K562 (cell line): Measurements from ENCODE around the gene ATM. TPM values are rescaled to one million over a fixed set of nuclear protein-coding genes. Genes with fewer than 3 reads are reported as not detected.

ENCODE experiments used
- ATAC-seq: fragments of 200-7000 bp; cut with Tn5 transposase; 3 replicates; pipeline ENCODE4 v1.9.1; 2020; ENCODE audit warnings: moderate library complexity
- BruUV-seq: library from RNA; stranded (reverse); fragments of 400-500 nt; replicated peaks from 2 replicates; lab custom pipeline; 2021; lab: Mats Ljungman, UMichigan
- CTCF ChIA-PET: fragments of 300-600 bp; formaldehyde crosslinking; extraction: SDS; loops from one replicate; lab custom pipeline; 2021; ENCODE audit warnings: low intra/inter-chr PET ratio; lab: Yijun Ruan, JAX
- POLR2A ChIA-PET: fragments of 300-600, 350-650 bp; sonication (Branson Sonifier 250); formaldehyde crosslinking; extraction: SDS; loops from one replicate; lab custom pipeline; 2021; ENCODE audit warnings: antibody characterized with exemption, inconsistent platforms; lab: Yijun Ruan, JAX
- DNase-seq, 4 experiments: peaks; one replicate each; pipeline versions ENCODE4 v3.0.0 to v3.0.0-alpha.2; 2011 to 2018; ENCODE audit warnings: low spot score in 3 of 4, mixed read lengths in 3 of 4; ENCODE audit errors: extremely low read depth in 1 of 4
- FAIRE-seq: peaks from 2 replicates; lab custom pipeline; 2011; peaks lifted over from hg19 to GRCh38; lab: Jason Lieb, UNC
- H2AFZ ChIP-seq: 2 replicates; pipeline ENCODE4 v1.6.0; 2011; ENCODE audit warnings: low read depth, low read length, control low read depth, inconsistent platforms
- H3K27ac ChIP-seq: fragments of 200-600 bp; 3 replicates; pipeline ENCODE4 v1.8.0; 2011; ENCODE audit warnings: low read depth, mild to moderate bottlenecking, control low read depth, inconsistent platforms, low read length, moderate library complexity, mixed read lengths; ENCODE audit errors: extremely low read depth
- H3K27me3 ChIP-seq, 2 experiments: fragments of 300-600 bp in 1 of 2; 2 replicates in 1 of 2; 3 replicates in 1 of 2; pipeline versions ENCODE4 v1.6.0 to v1.8.0; 2011; ENCODE audit warnings: inconsistent platforms in 2 of 2, low read length in 2 of 2, mild to moderate bottlenecking in 1 of 2, mixed read lengths in 1 of 2, moderate library complexity in 1 of 2; ENCODE audit not compliant: control insufficient read depth in 2 of 2, insufficient read depth in 2 of 2
- H3K36me3 ChIP-seq: fragments of 300-600 bp; 3 replicates; pipeline ENCODE4 v1.8.0; 2011; ENCODE audit warnings: mild to moderate bottlenecking, low read length, inconsistent platforms; ENCODE audit not compliant: control insufficient read depth, insufficient read depth
- H3K4me1 ChIP-seq, 2 experiments: fragments of 200-600 bp in 1 of 2; replicated peaks in 1 of 2; 2 replicates in 1 of 2; 3 replicates in 1 of 2; pipeline versions ENCODE4 v1.5.1 to v1.8.0; 2011; ENCODE audit warnings: inconsistent platforms in 2 of 2, low read length in 2 of 2, mild to moderate bottlenecking in 1 of 2, mixed read lengths in 1 of 2, moderate library complexity in 1 of 2; ENCODE audit not compliant: control insufficient read depth in 2 of 2, insufficient read depth in 2 of 2
- H3K4me2 ChIP-seq: 2 replicates; pipeline ENCODE4 v1.6.1; 2011; ENCODE audit warnings: low read length, control low read depth, inconsistent platforms, mixed read lengths; ENCODE audit not compliant: insufficient read depth
- H3K4me3 ChIP-seq: fragments of 200-600 bp; sonication (generic), shearing (Covaris generic); 2 replicates; pipeline ENCODE4 v1.5.1; 2016; ENCODE audit warnings: control low read depth, inconsistent platforms
- H3K79me2 ChIP-seq: fragments of 200-600 bp; 3 replicates; pipeline ENCODE4 v1.8.0; 2011; ENCODE audit warnings: low read length, inconsistent platforms; ENCODE audit not compliant: control insufficient read depth, insufficient read depth
- H3K9ac ChIP-seq, 2 experiments: 2 replicates each; pipeline versions ENCODE4 v1.6.0 to v1.6.1; 2011; ENCODE audit warnings: low read depth in 2 of 2, low read length in 2 of 2, control low read depth in 1 of 2, inconsistent platforms in 1 of 2, mild to moderate bottlenecking in 1 of 2, mixed read lengths in 1 of 2; ENCODE audit not compliant: insufficient read depth in 1 of 2
- H3K9me1 ChIP-seq: one replicate; pipeline ENCODE4 v1.6.0; 2011; ENCODE audit warnings: inconsistent platforms, mild to moderate bottlenecking, low read length, moderate library complexity; ENCODE audit not compliant: control insufficient read depth, insufficient read depth
- H3K9me3 ChIP-seq: replicated peaks from 2 replicates; pipeline ENCODE4 v1.5.1; 2011; ENCODE audit warnings: low read depth, low read length, inconsistent platforms; ENCODE audit not compliant: control insufficient read depth, insufficient read depth
- H4K20me1 ChIP-seq: replicated peaks from 2 replicates; pipeline ENCODE4 v1.6.1; 2011; ENCODE audit warnings: low read length, inconsistent platforms, mixed read lengths; ENCODE audit not compliant: control insufficient read depth, insufficient read depth
- SFPQ ChIP-seq: fragments of 200-400 bp; formaldehyde crosslinking; IDR thresholded peaks from 2 replicates; pipeline ENCODE4 v1.6.1; 2017; ENCODE audit warnings: mild to moderate bottlenecking, low read depth, low read length, moderate library complexity
- ZNF445 ChIP-seq: fragments of 250-450 bp; sonication (Bioruptor Pico); IDR thresholded peaks from 2 replicates; pipeline ENCODE4 v1.4.0; 2020; ENCODE audit warnings: low read depth, mild to moderate bottlenecking, moderate library complexity
- WGBS: fragments of 100-300 bp; shearing (Covaris generic); methylation state at CpG from one replicate; pipeline ENCODE4 v1.1.6; 2016; ENCODE audit warnings: low coverage, mixed read lengths; ENCODE audit not compliant: insufficient coverage; ENCODE audit errors: missing lambda C conversion rate; 5-methylcytosine and 5-hydroxymethylcytosine counted together
- in situ Hi-C: fragments of 300-500 bp; cut with MboI; formaldehyde crosslinking; loops from 4 replicates; pipeline ENCODE4 v1.15.0; 2018; ENCODE audit warnings: inconsistent platforms, mixed read lengths
- intact Hi-C: fragments of 100-400 bp; cut with micrococcal nuclease; formaldehyde crosslinking; loops from 2 replicates; pipeline ENCODE4 v1.14.2; 2022
- polyA plus RNA-seq, 8 experiments: library from polyadenylated mRNA; depleted of rRNA in 4 of 8; stranded (reverse) in 5 of 8; unstranded in 3 of 8; fragments of >200 nt; fragmentation: Nextera tagmentation in 2 of 8; fragmentation: Illumina TruSeq in 1 of 8; extraction: Ambion mirVana in 2 of 8; extraction: Trizol in 1 of 8; gene quantifications; 2 replicates each; pipeline versions ENCODE4 v1.2.1 to v1.2.3, GENCODE V29; 2011 to 2014; ENCODE audit warnings: inconsistent platforms in 1 of 8, missing spikeins in 1 of 8
- total RNA-seq, 7 experiments: library from RNA; depleted of rRNA in 6 of 7; stranded (reverse); fragments of >200 nt in 6 of 7; fragmentation: Illumina TruSeq in 2 of 7; extraction: Trizol in 2 of 7; gene quantifications; 2 replicates each; pipeline versions ENCODE4 v1.2.1 to v1.2.3, GENCODE V29; 2011 to 2021; ENCODE audit warnings: low replicate concordance in 1 of 7
- TF ChIP-seq, protein P1 (sequence below): fragments of 250-450 bp; sonication (Bioruptor Pico); IDR thresholded peaks from 2 replicates; pipeline ENCODE4 v1.4.0; 2020; ENCODE audit warnings: mild to moderate bottlenecking, moderate library complexity, borderline replicate concordance

ATM gene
- total and polyA plus RNA-seq, 9 of the 15 experiments (the other 6 are each of a cell fraction or from before 2014, with no cell fraction given), result 8.3 to 46.8 (median 26.2) TPM

GRCh38 chr11:108193725-108194124, 29.1 kb upstream of the ATM start (continued):
- TF ChIP-seq, protein P1, sequence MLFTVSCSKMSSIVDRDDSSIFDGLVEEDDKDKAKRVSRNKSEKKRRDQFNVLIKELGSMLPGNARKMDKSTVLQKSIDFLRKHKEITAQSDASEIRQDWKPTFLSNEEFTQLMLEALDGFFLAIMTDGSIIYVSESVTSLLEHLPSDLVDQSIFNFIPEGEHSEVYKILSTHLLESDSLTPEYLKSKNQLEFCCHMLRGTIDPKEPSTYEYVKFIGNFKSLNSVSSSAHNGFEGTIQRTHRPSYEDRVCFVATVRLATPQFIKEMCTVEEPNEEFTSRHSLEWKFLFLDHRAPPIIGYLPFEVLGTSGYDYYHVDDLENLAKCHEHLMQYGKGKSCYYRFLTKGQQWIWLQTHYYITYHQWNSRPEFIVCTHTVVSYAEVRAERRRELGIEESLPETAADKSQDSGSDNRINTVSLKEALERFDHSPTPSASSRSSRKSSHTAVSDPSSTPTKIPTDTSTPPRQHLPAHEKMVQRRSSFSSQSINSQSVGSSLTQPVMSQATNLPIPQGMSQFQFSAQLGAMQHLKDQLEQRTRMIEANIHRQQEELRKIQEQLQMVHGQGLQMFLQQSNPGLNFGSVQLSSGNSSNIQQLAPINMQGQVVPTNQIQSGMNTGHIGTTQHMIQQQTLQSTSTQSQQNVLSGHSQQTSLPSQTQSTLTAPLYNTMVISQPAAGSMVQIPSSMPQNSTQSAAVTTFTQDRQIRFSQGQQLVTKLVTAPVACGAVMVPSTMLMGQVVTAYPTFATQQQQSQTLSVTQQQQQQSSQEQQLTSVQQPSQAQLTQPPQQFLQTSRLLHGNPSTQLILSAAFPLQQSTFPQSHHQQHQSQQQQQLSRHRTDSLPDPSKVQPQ (CRISPR knock-in tag), result no peak
- TF ChIP-seq SFPQ, result no peak

DNA sequence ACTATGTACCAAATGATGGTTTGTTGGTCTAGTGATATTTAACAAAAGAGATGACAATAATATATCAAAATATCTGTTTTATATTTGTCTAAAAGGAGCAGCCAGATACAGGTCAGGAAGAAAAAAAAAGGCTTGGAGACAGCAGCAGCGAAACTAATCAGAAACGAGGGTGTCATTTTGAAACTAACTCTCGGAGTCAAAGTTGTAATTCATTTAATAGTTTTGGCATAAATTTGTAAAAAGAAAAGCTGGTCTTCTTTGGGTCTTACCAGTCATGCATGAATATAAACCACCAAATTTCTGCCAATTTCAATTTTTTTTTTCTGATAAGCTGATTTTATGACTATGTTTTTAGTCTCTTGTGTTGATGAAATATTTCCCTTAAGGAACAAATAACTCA, 26.0 kb upstream of the ATM start:
- no peak overlapping the region for H3K4me2 ChIP-seq
- no peak overlapping the region for H3K9ac ChIP-seq
- H3K79me2 ChIP-seq, result peaks cover 57% of the 10 kb centered on the region
- 95% methylated on average over 3 of the region's 3 CpGs for WGBS
- ChIA-PET CTCF (no interaction called here), POLR2A (no interaction called here)
- DNase-seq (no peak), FAIRE-seq (no peak), ATAC-seq (no peak)
- in situ Hi-C loops, result no loop called here
- no peak overlapping the region for H2AFZ ChIP-seq
- no peaks in the 10 kb centered on the region for H3K9me3 ChIP-seq
- H4K20me1 ChIP-seq, result peaks cover 10% of the 10 kb centered on the region; the same call in 1 of the 2 replicates
- H3K27me3 ChIP-seq, result no peaks in the 10 kb centered on the region
- no peak overlapping the region for H3K27ac ChIP-seq
- peaks cover 74% of the 10 kb centered on the region for H3K36me3 ChIP-seq
- no peak overlapping the region for H3K4me3 ChIP-seq
- TF ChIP-seq ZNF445 (CRISPR knock-in tag), result no peak
- H3K4me1 ChIP-seq, result peaks cover 8 to 25% of the 10 kb centered on the region in 2 experiments
- H3K9me1 ChIP-seq, result no peaks in the 10 kb centered on the region
- intact Hi-C loops, result no loop called here
- BruUV-seq, result no TSS peak
